GM20431 (cell line): ENCODE data around the gene ACCS.

Experiments
- in situ Hi-C: fragments of 300-500 bp; cut with MseI, MboI; formaldehyde crosslinking; loops from one replicate; pipeline ENCODE4 v1.15.0; 2020; ENCODE audit warnings: low sequenced_read_pairs; ENCODE audit not compliant: unreplicated experiment

Gene ACCS

DNA sequence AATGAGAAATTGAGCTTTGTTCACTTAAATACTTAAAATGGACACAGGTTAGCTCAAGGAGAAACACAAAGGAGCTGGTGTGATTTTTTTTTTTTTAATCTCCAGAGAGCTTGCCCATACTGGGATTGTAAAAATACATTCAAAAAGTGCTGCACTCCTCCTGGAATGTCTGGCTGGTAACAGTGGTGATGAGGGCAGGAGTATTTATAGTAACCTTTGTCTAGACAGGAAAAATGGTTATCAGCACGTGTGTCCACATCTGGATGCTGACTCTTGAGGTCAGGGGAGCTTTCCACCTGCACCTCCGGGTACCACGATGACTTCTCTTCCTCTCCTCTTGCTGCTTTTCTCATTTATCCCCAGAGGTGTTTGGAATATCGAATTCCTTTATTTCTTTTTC lies 59.5 kb downstream of the ACCS start:
- in situ Hi-C loops: no loop called here

GRCh38 chr11:44126304-44126703 lies 60.2 kb downstream of the ACCS start:
- in situ Hi-C loops: no loop called here

GRCh38 chr11:44127130-44127529 lies 61.1 kb downstream of the ACCS start:
- in situ Hi-C loops: no loop called here

GRCh38 chr11:44128729-44129128 lies 62.7 kb downstream of the ACCS start:
- in situ Hi-C loops: no loop called here

DNA sequence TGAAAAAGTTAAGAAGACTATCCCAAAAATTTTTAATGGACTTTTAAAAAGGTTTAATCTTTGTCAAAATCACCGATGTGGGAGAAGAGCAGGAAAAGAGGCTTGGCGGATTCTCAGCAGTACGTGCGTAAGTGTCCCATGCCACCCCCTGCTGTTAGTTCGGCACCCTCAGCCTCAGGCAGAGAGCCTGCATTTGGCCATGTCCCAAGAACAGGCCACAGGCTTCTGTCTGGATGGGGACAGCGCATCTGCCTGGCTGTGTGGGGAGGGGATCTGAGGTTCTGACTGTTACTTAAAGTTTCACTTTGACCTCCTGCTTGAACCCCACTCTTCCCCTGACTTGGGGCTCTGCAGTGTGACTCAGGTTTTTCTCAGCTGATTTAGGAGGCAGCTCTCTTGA lies 64.7 kb downstream of the ACCS start:
- in situ Hi-C loops: no loop called here

- in situ Hi-C loops: no loop called here
These were observed 67.4 kb downstream of the ACCS start for GRCh38 chr11:44133335-44133946.
